GM12874 (cell line): ENCODE results near the gene STAM.

Experiments used
- CTCF ChIP-seq: IDR thresholded peaks from 2 replicates; pipeline ENCODE4 v1.5.1; 2011; ENCODE audit warnings: low read depth, mild to moderate bottlenecking, control low read depth, low read length, moderate library complexity; ENCODE audit not compliant: insufficient read depth

The STAM gene

DNA sequence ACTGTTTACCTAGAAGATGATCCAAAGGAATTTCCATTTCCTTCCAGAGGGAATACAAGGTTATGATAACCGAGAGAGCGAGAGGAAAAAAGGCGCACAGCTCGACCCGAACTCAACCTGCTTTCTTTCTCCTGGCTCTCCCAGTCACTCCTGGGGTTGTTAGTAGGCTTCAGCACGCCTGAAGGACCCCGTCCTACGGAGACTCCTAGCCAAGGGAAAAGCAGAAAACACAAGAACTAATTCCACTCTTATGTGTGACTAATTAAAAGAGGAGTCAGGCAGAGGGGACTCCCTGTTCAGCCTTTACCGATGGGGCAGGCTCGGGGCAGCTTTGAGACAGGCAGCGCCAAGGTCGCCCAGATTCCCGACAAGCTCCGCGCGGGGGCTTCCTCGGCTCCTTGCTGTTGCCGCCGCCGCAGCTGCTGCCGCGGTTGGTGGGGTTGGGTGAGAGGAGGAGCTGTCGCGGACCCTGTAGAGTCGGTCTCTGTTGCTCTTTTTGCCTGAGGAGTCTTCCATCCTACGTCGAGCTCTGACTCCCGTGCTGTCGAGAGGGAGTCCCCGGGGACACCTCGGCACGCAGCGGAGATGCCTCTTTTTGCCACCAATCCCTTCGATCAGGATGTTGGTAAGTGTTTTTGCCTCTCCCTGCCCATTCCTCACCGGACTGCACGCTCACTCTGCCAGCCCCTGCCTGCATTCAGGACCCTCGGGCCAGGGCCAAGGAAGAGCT lies at the start of gene STAM:
TSS of gene STAM (plus strand) at position 397 of the 730 bp plus-strand sequence. CDS start at position 586, 189 bp downstream.
- no peak for TF ChIP-seq CTCF

- TF ChIP-seq CTCF = no peak
These were observed 46.6 kb upstream of the STAM start for GRCh38 chr10:17597386-17597785.

- peak; percentile 15; the same call in 1 of the 2 replicates for TF ChIP-seq CTCF
These were observed 44.9 kb upstream of the STAM start for GRCh38 chr10:17599089-17599488.

- no peak for TF ChIP-seq CTCF
These were observed 38.0 kb upstream of the STAM start for GRCh38 chr10:17605936-17606335.

DNA sequence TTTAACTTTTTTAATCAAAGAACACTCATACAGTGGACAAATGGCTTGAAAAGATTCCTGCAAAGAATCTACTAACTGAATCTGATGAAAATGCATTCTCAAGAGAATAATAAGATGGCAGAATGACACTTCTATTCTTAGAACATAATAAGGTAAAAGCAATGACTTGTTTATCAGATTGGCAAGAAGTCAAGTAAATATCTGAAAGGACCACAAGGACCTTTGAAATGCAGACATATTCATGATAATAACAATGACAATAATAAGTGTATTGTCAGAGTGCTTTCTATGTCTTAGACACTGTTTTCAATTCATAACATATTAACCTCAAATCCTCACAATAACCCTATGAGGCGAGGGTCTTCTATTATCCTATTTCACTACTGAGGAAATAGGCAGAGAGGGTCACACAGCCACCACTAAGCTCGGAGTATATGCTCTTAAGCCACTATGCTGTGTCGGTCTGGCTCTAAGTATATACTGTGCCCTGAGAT lies 37.4 kb upstream of the STAM start:
- no peak for TF ChIP-seq CTCF

DNA sequence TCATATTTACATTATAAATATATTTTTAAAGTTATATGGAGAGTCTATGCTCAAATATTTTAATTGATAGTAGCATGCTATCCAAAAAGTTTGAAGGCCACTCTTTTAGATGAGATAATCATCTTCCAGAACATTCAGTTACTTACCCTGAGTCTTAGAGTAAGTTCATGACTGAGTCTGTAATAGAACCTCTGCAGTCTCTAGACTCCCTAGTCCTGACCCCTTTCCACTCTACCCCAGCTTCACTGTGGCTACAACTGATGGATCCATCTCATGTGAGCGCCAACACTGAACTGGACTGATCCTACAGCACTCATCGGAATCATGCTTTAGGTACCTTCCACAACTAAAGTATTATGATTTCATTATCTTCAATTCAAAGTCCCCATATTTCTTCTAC lies 36.9 kb upstream of the STAM start:
- TF ChIP-seq CTCF = no peak

DNA sequence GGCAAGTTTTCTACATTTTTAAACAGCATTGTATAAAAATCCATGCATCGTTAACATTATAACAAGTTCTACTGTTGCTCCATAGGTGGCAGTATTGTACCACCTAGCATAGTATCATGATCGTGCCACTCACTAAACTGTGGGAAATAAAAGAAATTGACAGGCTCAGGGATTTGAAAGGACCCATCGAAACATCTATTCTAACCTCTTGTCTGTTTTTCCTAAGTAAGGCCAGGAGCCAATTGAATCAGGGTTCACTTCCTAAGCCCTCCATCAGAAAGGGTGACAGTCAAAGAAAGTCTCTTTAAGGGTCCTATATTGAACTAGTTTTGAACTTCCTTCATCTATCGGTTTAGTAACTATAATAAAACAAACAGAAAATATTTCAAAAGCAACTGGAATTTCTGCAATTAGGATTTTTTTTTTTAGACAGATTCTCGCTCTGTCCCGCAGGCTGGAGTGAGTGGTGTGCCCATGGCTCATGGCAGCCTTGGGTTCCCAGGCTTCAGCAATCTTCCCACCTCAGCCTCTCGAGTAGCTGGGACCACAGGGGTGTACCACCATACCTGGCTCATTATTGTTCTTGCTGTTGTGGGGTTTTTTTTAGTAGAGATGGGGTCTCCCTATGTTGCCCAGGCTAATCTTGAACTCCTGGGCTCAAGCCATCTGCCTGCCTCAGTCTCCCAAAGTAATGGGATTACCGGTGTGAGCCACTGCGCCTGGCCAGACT lies 36.2 kb upstream of the STAM start:
- TF ChIP-seq CTCF = peak; percentile 64
